NCI-H146 (cell line): ENCODE measurements around the gene MGAT4C.
"Not testable (repeated sequence)": the region's sequence is repeated elsewhere in the genome, so short reads cannot be mapped to it uniquely, and the experiment has no call there.

Source experiments
- DNase-seq: peaks from one replicate; lab custom pipeline; 2025; lab: John Stamatoyannopoulos, UW

Gene MGAT4C

GRCh38 chr12:86126900-86127299, 129.3 kb downstream of the MGAT4C start:
- DNase-seq, result not testable (repeated sequence)

GRCh38 chr12:86122846-86123468, 133.2 kb downstream of the MGAT4C start:
- no peak for DNase-seq

DNA sequence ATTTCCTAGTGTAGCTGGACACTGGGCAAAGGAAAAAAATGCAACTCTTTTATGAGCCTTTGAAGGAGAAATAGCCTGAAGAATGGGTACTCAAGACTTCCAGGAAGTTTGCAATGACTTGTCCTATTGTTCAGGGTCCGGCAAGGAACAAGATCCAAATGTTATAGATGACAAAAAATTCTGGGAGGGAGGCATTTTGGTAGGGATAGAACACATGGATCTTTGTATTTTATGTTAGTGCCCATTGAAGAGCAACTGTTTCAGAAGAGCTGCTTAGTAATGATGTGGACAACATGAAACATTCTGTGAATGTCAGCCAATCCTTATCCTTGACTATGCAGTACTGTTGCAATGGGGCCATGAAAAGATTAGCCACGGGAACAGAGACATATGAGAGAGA, 138.0 kb downstream of the MGAT4C start:
- no peak for DNase-seq

DNA sequence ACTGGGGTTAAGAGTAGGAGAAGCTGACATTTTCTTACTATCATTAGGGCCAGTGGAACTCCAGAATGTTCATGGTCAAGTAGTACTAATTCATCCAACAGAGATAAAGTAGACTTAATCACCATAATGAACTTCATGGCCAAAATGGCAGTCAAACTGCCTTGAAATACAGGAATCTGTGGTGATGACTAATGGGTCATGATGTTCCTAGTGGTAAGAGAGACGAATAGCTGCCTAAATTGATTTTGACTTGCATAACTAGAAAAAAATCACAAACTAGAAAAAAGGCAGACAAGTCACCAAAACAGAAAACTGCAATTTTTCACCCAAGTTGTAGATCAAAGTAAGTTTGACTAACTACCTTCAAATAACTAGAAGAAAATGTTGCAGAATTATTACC, 138.5 kb downstream of the MGAT4C start:
- no peak for DNase-seq

- DNase-seq, result no peak
Measured at GRCh38 chr12:86104087-86104486, 152.1 kb downstream of the MGAT4C start.

- no peak for DNase-seq
Measured at GRCh38 chr12:86097161-86097560, 159.0 kb downstream of the MGAT4C start.

- no peak for DNase-seq
Measured at GRCh38 chr12:86091681-86092080, 164.5 kb downstream of the MGAT4C start.

DNA sequence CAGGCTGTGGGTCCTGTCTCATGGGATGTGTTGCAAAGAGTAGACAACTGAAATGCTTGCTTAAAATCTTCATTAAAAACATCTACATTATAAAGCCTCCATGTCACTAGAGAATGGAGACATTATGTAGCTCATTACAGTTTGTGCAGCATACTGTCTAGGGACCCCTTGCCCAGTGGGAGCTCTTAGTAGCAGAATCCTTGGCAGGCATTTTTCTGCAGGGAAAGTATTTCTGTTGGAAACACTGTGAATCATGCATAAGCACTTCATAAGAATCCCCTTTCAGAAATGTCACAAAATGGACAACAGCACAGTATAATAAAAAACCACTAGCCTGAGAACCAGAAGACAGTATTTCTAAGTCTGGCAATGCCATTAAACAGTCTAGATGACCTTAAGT, 174.3 kb downstream of the MGAT4C start:
- DNase-seq, result no peak

GRCh38 chr12:86059052-86059451, 197.1 kb downstream of the MGAT4C start:
- not testable (repeated sequence) for DNase-seq

GRCh38 chr12:86057092-86057845, 198.9 kb downstream of the MGAT4C start:
- DNase-seq, result no peak

- no peak for DNase-seq
Measured at GRCh38 chr12:86052921-86053320, 203.3 kb downstream of the MGAT4C start.

DNA sequence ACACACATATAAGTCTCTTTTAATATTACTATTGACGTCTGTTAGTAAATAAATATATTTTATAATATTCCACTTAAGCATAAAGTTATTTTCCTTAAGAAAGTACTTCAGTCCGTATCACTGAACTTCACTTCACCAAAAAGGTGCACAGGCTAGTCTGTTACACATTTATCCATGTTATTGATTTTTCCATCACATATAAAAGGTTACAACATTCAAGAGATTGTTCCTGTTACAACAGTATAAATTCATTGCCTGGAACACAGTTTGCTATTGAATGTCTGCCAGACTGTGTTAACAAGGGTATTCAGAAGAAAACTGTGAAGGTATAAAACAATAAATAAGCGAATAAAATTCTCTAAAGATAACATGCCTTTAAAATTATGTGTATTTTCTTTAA, 206.2 kb downstream of the MGAT4C start:
- no peak for DNase-seq

DNA sequence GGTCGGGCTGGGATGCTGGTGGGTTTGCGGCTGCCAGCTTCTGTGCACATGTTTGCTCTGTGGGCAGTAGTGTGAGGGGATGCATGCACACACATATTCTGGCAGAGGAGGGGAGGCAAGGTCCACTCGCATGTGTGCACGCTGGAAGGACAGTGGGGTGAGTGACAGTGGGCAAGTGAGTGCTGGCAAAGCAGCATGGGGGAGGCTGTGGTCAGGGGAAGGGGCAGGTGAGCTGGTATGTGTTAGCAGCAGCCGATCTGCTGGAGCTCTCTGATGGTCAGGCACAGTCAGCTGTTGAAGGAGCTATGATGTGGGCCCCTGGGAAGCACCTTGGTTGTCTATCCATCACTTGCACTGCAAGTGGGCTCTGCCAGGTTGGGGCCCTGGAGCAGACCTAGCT, 211.8 kb downstream of the MGAT4C start:
- DNase-seq, result no peak

GRCh38 chr12:86042062-86042461, 214.1 kb downstream of the MGAT4C start:
- DNase-seq, result no peak

- DNase-seq, result no peak
Measured at GRCh38 chr12:86018361-86018760, 237.8 kb downstream of the MGAT4C start.

- DNase-seq, result no peak
Measured at GRCh38 chr12:86015026-86015425, 241.2 kb downstream of the MGAT4C start.

- DNase-seq, result no peak
Measured at GRCh38 chr12:86006727-86007126, 249.5 kb downstream of the MGAT4C start.

- no peak for DNase-seq
Measured at GRCh38 chr12:85998074-85998473, 258.1 kb downstream of the MGAT4C start.

GRCh38 chr12:85996280-85996679, 259.9 kb downstream of the MGAT4C start:
- DNase-seq, result no peak

GRCh38 chr12:85993746-85994145, 262.4 kb downstream of the MGAT4C start:
- no peak for DNase-seq

GRCh38 chr12:85985996-85986395, 270.2 kb downstream of the MGAT4C start:
- DNase-seq, result no peak

- no peak for DNase-seq
Measured at GRCh38 chr12:85983601-85984000, 272.6 kb downstream of the MGAT4C start.

DNA sequence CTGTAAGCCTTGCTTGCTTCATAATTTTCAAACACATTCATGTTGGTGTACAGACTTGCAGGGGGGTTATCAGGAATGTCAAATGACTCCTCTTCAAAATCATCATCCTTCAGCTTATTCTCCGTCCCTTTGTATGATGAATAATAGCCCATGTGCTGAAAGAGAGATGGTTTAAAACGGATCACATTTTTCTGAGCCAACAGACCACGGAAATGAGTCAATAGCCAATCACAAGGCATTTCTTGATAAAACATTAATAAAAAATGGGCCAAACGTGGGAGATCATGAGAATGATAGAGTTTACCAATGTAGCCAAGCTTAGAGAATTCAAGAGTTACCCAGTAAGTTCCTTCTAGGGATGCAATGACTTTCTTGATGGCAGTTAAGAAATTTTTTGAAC, 276.6 kb downstream of the MGAT4C start:
- DNase-seq, result no peak

DNA sequence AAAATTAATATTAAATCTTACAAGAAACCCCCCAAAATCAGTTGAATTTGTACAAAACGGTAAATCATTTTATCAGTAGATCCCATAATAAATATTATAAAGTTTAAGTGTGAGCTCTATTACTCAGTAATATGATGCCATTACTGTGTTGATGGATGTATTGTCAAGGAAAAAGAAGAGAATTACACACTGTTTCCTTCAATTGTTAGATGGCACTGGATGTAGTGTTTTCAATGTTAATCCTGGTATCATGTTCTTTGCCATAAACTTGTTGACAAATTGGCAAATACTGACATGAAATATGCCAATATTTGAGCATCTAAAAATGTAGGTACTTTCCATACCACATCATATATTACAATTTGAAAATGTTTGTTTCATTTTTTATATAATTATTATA, 280.5 kb downstream of the MGAT4C start:
- DNase-seq, result no peak
